Panc1 (cell line): ENCODE results near the gene PBX1.

ENCODE experiments used
- CTCF ChIP-seq: fragments of 450-650 bp; IDR thresholded peaks from 2 replicates; pipeline ENCODE4 v1.5.1; 2017; ENCODE audit warnings: mild to moderate bottlenecking
- REST ChIP-seq, 2 experiments: IDR thresholded peaks; 2 replicates each; pipeline ENCODE4 v1.6.1; 2011 to 2012; ENCODE audit warnings: low read depth in 2 of 2, control low read depth in 1 of 2, low read length in 1 of 2, mild to moderate bottlenecking in 1 of 2, moderate library complexity in 1 of 2; ENCODE audit not compliant: insufficient read depth in 1 of 2

GRCh38 chr1:164765992-164766720 lies 207.2 kb downstream of the PBX1 start:
- TF ChIP-seq CTCF: no peak
- no peak for TF ChIP-seq REST (IDR thresholded peaks at IDR 0.05; ENCODE audit: insufficient read depth in 1 of 2, low read depth in 2 of 2, low read length in 1 of 2)
